ENCODE data around the gene WDR91. TPM values are rescaled to one million over a fixed set of nuclear protein-coding genes. Genes with fewer than 3 reads are reported as not detected.

Gene WDR91
- total RNA-seq, 1 experiment from 2014 or later = 10.1 TPM

DNA sequence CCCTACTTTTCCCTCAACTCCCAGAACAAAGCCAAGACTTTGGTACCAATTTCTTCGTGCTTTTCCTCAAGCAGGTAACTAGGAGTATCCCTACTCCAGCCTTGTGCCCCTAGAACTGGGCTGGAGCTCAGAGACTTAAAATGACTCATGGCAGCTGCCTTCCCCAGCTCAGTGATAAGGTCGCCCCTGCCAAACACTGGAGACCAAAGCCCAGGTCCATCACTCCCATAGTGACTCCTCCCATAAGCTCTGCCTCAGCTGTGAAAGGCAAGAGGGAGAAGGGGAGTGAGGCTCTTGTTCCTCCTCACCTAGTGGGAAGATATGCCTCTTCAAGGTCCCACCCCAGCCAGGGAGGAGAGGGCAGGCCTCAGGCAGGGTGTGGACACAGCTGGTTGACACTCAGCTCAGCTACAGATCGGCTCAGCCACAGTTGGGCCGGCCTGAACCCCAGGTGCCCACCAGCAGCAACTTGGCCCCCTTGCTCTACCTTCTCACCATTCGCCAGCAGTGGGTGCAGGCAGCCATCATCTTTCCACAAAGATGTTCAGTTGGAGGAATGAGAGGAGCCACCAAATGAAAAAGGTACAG is 27.0 kb downstream of the WDR91 start:
- no peak for ATAC-seq

GRCh38 chr7:135183478-135183877 is 27.8 kb downstream of the WDR91 start:
- CTCF ChIA-PET = no interaction called here
- Histone ChIP-seq H3K36me3 (ENCODE audit: control insufficient read depth in 1 of 2, insufficient read depth in 2 of 2, low read length in 2 of 2) (no peaks in the 10 kb centered on the region), H3K4me1 (ENCODE audit: control insufficient read depth in 1 of 2, insufficient read depth in 2 of 2, low read length in 2 of 2) (no peaks in the 10 kb centered on the region), H2AFZ (ENCODE audit: low read depth, low read length, poor library complexity, severe bottlenecking) (no peak overlapping the region), H3K9me3 (ENCODE audit: control insufficient read depth in 1 of 2, insufficient read depth in 1 of 2, low read depth in 1 of 2, low read length in 2 of 2) (peaks cover 0 to 18% of the 10 kb centered on the region in 2 experiments; a peak in 1 of 4 replicates), H3K27ac (ENCODE audit: low read depth, low read length) (no peak overlapping the region), H4K20me1 (ENCODE audit: insufficient read depth) (no peaks in the 10 kb centered on the region), H3K79me2 (ENCODE audit: insufficient read depth, low read length) (no peaks in the 10 kb centered on the region), H3K9me2 (ENCODE audit: insufficient read depth) (no peaks in the 10 kb centered on the region), H3K4me2 (ENCODE audit: low read length) (no peak overlapping the region), H3K9ac (ENCODE audit: low read length) (no peak overlapping the region), H3K27me3 (ENCODE audit: insufficient read depth, low read length) (no peaks in the 10 kb centered on the region), H3K4me3 (replicated peaks in 1 of 2; ENCODE audit: low read depth in 1 of 2, low read length in 2 of 2) (no peak overlapping the region)
- no TSS peak for BruUV-seq (replicated peaks)
- TF ChIP-seq ZBTB33 (IDR thresholded peaks at IDR 0.05; ENCODE audit: extremely low read depth, insufficient replicate concordance, low read length) (no peak), ELF1 (IDR thresholded peaks at IDR 0.05; ENCODE audit: borderline replicate concordance, low read depth) (no peak), TCF7L2 (IDR thresholded peaks at IDR 0.05; ENCODE audit: borderline replicate concordance, extremely low read depth, insufficient read depth, insufficient read length) (no peak), SP1 (IDR thresholded peaks at IDR 0.05; ENCODE audit: low read depth) (no peak), CEBPB (IDR thresholded peaks at IDR 0.05; ENCODE audit: low read depth) (no peak), CTCF (IDR thresholded peaks at IDR 0.05 in 2 of 3, conservative IDR thresholded peaks at IDR 0.05 in 1 of 3; ENCODE audit: borderline replicate concordance in 1 of 3, insufficient read depth in 1 of 3, low read depth in 2 of 3, low read length in 2 of 3) (no peak)
- POLR2A ChIA-PET = no interaction called here
- intact Hi-C loops (cut with micrococcal nuclease) = no loop called here
- ATAC-seq = no peak
- RAD21 ChIA-PET (ENCODE audit: low non-redundant PET in 1 of 2, low total read pairs in 2 of 2, uncharacterized antibody in 2 of 2, unreplicated experiment in 2 of 2) = no interaction called here
- no peak for DNase-seq (ENCODE audit: low read depth, low spot score)

More for the DNA sequence above, 27.0 kb downstream of the WDR91 start:
- Histone ChIP-seq H3K27me3 (ENCODE audit: insufficient read depth, low read length) (no peaks in the 10 kb centered on the region), H3K4me3 (replicated peaks in 1 of 2; ENCODE audit: low read depth in 1 of 2, low read length in 2 of 2) (no peak overlapping the region), H3K79me2 (ENCODE audit: insufficient read depth, low read length) (no peaks in the 10 kb centered on the region), H3K9me3 (ENCODE audit: control insufficient read depth in 1 of 2, insufficient read depth in 1 of 2, low read depth in 1 of 2, low read length in 2 of 2) (peaks cover 0 to 18% of the 10 kb centered on the region in 2 experiments; a peak in 1 of 4 replicates), H2AFZ (ENCODE audit: low read depth, low read length, poor library complexity, severe bottlenecking) (no peak overlapping the region), H3K9ac (ENCODE audit: low read length) (no peak overlapping the region), H3K4me1 (ENCODE audit: control insufficient read depth in 1 of 2, insufficient read depth in 2 of 2, low read length in 2 of 2) (no peaks in the 10 kb centered on the region), H3K36me3 (ENCODE audit: control insufficient read depth in 1 of 2, insufficient read depth in 2 of 2, low read length in 2 of 2) (no peaks in the 10 kb centered on the region), H3K4me2 (ENCODE audit: low read length) (no peak overlapping the region), H3K27ac (ENCODE audit: low read depth, low read length) (no peak overlapping the region), H4K20me1 (ENCODE audit: insufficient read depth) (no peaks in the 10 kb centered on the region), H3K9me2 (ENCODE audit: insufficient read depth) (no peaks in the 10 kb centered on the region)
- intact Hi-C loops (cut with micrococcal nuclease) = no loop called here
- POLR2A ChIA-PET = no interaction called here
- BruUV-seq (replicated peaks) = no TSS peak
- RAD21 ChIA-PET (ENCODE audit: low non-redundant PET in 1 of 2, low total read pairs in 2 of 2, uncharacterized antibody in 2 of 2, unreplicated experiment in 2 of 2) = no interaction called here
- no peak for DNase-seq (ENCODE audit: low read depth, low spot score)
- CTCF ChIA-PET = no interaction called here
- no peak for TF ChIP-seq SRF (IDR thresholded peaks at IDR 0.05; ENCODE audit: low read depth)
- TF ChIP-seq CBX3 (IDR thresholded peaks at IDR 0.05; ENCODE audit: low read depth) = no peak
- TF ChIP-seq ZNF274 (IDR thresholded peaks at IDR 0.05; ENCODE audit: low read depth, low read length) = no peak
- TF ChIP-seq, protein P1, sequence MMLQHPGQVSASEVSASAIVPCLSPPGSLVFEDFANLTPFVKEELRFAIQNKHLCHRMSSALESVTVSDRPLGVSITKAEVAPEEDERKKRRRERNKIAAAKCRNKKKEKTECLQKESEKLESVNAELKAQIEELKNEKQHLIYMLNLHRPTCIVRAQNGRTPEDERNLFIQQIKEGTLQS (IDR thresholded peaks at IDR 0.05) = no peak
- no peak for TF ChIP-seq ELF1 (IDR thresholded peaks at IDR 0.05; ENCODE audit: borderline replicate concordance, low read depth)
- TF ChIP-seq SP1 (IDR thresholded peaks at IDR 0.05; ENCODE audit: low read depth) = no peak
- TF ChIP-seq SIN3A (IDR thresholded peaks at IDR 0.05; ENCODE audit: low read depth) = no peak
- no peak for TF ChIP-seq TCF7L2 (IDR thresholded peaks at IDR 0.05; ENCODE audit: borderline replicate concordance, extremely low read depth, insufficient read depth, insufficient read length)
- no peak for TF ChIP-seq YY1 (IDR thresholded peaks at IDR 0.05; ENCODE audit: extremely low read depth, insufficient replicate concordance, low read depth, low read length)
- TF ChIP-seq FOSL1 (IDR thresholded peaks at IDR 0.05; ENCODE audit: low read depth) = no peak
- TF ChIP-seq POLR2A (IDR thresholded peaks at IDR 0.05; ENCODE audit: borderline replicate concordance, extremely low read depth, insufficient read depth, insufficient read length) = no peak
